HG02840 (cell line): ENCODE measurements around the gene GPC5.
"Not testable (repeated sequence)": the region's sequence is repeated elsewhere in the genome, so short reads cannot be mapped to it uniquely, and the experiment has no call there.

Source experiments
- ATAC-seq: cut with Tn5 transposase; IDR thresholded peaks from one replicate; pipeline ENCODE4 v1.9.1; 2021; ENCODE audit warnings: mild to moderate bottlenecking, moderate library complexity, moderate number of reproducible peaks; ENCODE audit not compliant: unreplicated experiment, low FRiP score

Gene GPC5

GRCh38 chr13:92196591-92197256 is 798.3 kb downstream of the GPC5 start:
- no peak for ATAC-seq

GRCh38 chr13:92197669-92198068 is 799.2 kb downstream of the GPC5 start:
- ATAC-seq, result no peak

- no peak for ATAC-seq
Measured at GRCh38 chr13:92218615-92219014, 820.2 kb downstream of the GPC5 start.

GRCh38 chr13:92221916-92222315 is 823.5 kb downstream of the GPC5 start:
- no peak for ATAC-seq

DNA sequence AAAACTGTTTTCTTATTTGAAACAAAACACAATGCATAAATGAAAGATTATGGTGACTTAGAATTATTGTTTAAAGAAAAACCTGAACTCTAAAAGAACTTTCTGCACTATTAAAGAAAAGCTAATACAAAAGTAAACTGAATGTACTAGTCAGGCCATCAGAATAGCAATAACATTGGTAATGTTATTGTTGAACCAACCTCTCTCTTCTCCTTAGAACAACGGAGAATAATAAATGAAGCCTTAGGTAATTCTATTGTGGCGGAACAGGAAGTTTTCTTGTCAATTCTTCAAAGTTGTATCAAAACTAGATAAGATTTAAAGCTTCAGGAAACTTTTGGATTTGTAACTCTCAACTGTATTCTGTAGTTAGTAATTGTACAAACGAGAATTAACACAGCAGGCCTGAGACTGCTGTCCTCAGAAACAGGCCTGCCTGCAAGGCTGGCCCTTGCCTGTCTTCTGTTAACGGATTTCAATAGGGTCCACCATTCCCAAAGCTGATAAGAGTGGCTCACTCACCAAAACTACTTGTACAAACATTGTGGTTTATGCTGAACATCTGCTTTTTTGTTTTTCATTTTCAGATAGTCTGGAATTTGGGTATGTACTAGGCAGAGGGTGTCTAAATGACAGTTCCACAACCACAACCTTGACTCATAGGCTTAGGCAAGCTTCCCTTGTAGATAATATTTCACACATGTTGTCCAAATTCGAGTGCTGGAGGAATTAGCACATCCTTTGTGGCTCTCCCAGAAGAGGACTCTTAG is 825.8 kb downstream of the GPC5 start:
- no peak for ATAC-seq

DNA sequence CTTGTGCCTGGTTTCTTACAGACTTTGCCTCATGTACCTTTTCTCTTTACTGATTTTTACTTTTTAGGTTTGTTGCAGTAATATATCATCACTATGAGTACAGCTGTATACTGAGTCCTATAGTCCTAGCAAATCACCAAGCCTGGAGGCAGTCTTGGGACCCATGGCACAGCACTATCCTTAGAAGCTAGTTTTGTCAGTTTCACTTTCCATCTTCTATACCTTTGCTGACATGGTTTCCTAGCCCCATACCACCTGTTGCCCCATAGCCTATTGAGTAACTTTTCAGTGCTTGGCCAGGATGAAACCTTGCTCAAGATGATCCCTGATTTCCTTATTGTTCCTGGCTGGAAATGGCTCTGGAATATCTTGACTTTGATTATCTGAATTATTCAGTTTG is 826.4 kb downstream of the GPC5 start:
- no peak for ATAC-seq

DNA sequence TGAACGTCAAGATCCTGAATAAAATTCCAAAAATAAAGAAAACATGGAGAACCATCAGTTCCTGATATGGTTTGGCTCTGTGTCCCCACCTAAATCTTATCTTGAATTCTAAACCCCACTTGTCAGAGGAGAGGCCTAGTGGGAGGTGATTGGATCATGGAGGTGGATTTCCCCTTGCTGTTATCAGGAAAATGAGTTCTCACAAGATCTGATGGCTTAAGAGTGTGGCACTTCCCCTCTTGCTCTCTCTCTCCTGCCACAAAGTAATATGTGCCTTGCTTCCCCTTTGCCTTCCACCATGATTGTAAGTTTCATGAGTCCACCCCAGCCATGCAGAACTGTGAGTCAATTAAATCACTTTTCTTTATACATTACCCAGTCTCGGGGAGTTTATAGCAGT is 827.4 kb downstream of the GPC5 start:
- no peak for ATAC-seq

DNA sequence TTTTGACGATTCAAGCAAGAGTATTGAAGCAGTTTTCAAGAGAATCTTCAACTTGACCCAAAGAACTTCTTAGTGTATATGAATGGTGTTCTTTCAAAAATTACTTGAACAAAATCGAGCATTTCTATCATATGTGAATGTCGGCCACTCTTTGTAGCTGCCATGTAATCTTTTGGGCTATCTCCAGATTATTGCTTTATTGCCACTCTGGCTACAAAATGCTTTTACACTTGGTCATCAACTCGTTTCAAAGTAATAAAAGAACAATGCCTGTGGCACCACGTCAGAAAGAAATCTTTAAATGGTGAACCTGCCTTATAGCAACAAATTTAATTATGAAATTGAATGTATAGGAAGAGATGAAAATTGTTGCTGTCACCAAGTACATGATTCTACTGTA is 834.5 kb downstream of the GPC5 start:
- ATAC-seq, result no peak

GRCh38 chr13:92251671-92252210 is 853.3 kb downstream of the GPC5 start:
- no peak for ATAC-seq

DNA sequence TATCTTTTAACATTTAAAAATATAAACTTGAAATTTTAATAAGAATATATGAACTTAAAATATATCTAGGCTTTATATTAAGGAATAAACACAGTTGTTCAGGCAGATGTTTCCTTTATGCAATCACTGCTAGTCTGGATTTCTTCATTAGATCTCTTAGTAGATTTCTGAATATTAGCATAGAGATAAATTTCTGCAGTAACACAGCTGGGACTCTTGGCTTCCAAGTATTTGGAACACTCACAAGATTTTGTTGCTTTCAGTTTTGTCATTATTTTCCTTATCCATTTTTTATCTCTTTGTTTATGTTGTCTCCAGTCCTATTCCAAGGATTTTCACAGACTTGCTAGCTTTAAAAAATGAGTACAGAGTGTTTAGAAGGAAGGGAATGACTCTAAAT is 857.1 kb downstream of the GPC5 start:
- no peak for ATAC-seq

DNA sequence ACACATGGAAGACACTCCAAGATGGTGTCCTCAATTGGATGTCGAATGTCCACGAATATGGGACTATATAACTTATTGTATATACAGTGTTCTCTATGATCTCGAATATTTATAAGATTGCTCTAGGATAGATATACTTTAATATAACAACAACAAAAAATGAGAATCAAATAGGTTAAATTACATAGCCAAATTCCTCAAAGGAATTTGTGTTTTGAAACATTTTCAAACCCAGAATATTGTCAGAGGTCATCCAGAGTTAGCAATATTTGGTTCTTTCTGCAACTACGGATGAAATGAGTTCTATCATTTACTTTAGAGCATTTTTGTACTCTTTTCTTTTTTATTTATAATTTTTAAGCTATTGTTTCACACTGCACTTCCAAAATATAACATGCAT is 857.8 kb downstream of the GPC5 start:
- no peak for ATAC-seq

GRCh38 chr13:92259046-92259445 is 860.6 kb downstream of the GPC5 start:
- no peak for ATAC-seq

DNA sequence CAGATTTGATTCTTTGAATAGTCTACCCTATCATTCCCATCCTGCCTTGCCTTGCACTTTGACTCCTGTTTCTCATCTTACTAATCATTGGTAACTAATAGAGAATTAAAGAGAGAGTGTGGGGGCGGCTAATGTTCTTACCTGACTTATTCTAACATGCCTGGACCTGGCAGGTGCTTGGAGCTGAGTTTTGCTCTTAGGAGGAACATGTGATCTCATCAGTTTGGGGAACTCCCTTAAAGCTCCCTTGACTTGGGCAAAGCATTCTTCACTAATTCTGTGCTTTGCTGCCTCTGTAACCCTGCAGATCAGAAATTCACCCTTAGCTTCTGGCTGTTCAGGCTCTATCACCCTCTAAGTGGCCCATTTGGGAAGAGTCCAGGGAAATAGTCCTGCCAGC is 861.1 kb downstream of the GPC5 start:
- no peak for ATAC-seq

DNA sequence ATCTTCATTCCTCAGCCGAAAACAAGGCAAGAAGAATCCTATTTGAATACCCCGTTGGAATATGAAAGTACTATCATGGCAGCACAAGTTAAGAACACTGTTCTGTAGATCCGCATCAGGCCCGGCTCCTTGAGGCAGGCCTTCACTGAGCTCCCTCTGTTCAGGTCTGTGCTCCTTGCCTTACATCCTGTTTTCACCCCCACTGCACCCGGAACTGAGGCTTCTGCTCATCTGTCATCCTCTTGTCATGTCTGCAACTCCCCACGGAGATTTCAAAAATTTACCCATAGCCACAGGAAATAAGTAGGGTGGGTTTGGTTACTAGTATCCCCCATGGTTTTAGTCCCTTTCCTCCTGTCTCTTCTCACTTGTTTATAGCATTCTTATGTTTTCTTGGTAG is 861.9 kb downstream of the GPC5 start:
- ATAC-seq, result no peak

- no peak for ATAC-seq
Measured at GRCh38 chr13:92262100-92262788, 863.8 kb downstream of the GPC5 start.

DNA sequence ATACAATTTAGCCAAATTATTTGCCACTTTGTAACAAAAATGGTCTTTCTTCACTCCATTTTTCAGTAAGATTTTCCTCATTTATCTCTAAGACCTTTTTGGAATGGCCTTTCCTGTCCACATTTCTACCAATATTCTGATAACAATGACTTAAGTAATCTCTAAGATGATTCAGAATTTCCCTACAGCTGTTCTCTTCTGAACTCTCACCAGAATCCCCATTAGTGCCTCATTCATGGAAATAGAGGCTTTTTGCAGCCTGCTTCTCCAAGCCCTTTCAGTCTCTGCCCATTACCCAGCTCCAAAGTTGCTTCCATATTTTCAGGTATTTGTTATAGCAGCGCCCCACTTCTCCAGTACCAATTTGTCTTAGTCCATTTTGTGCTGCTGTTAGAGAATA is 867.0 kb downstream of the GPC5 start:
- ATAC-seq, result no peak

DNA sequence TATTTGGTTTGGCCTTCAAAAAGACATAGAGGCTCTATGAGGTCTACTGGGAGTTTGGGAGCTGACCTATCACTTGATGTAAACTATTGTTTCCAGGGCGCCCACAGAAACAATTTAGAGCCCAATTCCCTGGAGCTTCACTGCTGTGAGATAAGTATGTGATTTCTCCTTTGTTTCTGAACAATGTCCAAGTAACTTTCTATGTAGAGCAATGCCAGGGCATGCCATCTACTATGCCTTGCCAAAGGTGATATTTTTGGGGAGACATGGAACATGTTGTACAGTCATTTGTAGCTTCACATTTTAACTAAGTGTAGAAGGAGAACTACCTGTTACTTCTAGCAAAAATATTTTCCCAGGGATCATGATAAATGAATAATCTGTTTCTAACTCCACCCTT is 872.6 kb downstream of the GPC5 start:
- no peak for ATAC-seq

DNA sequence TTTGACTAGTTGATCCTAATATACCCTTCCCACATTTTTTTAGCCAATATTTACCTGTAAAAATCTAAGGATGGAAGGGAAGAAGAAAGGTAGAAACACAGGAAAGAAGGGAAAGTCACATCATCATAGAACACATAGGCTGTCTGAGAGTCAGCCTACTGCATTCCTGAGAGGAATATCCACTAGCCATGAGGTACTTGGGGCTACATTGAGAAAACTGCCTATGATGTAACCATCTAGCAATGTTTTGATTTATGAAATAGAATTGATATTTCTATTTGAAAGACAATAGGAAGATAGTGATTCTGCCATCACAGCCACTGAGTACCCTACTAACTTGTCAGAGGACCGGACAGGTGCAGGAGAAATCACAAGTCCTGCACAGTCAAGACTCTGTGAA is 873.8 kb downstream of the GPC5 start:
- no peak for ATAC-seq

DNA sequence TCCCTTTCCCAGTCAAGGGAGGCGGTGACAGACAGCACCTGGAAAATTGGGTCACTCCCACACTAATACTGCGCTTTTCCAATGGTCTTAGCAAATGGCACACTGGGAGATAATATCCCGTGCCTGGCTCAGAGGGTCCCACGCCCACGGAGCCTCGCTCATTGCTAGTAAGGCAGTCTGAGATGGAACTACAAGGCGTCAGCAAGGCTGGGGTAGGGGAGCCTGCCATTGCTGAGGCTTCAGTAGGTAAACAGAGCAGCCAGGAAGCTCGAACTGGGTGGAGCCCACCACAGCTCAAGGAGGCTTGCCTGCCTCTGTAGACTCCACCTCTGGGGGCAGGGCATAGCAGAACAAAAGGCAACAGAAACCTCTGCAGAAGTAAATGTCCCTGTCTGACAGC is 882.6 kb downstream of the GPC5 start:
- ATAC-seq, result not testable (repeated sequence)

DNA sequence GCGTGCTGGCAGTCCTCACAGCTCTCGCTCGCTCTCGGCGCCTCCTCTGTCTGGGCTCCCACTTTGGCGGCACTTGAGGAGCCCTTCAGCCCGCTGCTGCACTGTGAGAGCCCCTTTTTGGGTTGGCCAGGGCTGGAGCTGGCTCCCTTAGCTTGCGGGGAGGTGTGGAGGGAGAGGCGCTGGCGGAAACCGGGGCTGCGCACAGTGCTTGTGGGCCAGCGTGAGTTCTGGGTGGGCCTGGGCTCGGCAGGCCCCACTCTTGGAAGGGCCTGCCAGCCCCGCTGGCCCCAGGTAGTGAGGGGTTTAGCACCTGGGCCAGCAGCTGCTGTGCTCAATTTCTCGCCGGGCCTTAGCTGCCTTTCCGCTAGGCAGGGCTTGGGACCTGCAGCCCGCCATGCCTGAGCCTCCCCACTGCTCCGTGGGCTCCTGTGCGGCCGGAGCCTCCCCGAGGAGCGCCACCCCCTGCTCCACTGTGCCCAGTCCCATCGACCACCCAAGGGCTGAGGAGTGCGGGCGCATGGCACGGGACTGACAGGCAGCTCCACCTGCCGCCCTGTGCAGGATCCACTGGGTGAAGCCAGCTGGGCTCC is 892.4 kb downstream of the GPC5 start:
- ATAC-seq, result not testable (repeated sequence)

DNA sequence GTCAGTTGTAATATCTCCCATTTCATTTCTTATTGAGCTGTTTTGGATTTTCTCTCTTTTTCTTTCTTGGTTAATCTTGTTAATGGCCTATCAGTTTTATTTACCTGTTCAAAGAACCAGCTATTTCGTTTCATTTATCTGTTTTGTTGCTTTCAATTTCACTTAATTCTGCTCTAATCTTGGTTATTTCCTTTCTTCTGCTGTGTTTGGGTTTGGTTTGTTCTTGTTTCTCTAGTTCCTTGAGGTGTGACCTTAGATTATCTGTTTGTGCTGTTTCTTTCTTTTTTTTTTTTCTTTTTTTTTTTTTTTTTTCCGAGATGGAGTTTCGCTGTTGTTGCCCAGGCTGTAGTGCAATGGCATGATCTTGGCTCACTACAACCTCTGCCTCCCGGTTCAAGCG is 896.1 kb downstream of the GPC5 start:
- ATAC-seq, result not testable (repeated sequence)
